ENCODE measurements around the gene SAMD1. TPM values are rescaled to one million over a fixed set of nuclear protein-coding genes. Genes with fewer than 3 reads are reported as not detected.

Gene SAMD1
- total RNA-seq, 1 donor from 2014 or later = 19.1 TPM

DNA sequence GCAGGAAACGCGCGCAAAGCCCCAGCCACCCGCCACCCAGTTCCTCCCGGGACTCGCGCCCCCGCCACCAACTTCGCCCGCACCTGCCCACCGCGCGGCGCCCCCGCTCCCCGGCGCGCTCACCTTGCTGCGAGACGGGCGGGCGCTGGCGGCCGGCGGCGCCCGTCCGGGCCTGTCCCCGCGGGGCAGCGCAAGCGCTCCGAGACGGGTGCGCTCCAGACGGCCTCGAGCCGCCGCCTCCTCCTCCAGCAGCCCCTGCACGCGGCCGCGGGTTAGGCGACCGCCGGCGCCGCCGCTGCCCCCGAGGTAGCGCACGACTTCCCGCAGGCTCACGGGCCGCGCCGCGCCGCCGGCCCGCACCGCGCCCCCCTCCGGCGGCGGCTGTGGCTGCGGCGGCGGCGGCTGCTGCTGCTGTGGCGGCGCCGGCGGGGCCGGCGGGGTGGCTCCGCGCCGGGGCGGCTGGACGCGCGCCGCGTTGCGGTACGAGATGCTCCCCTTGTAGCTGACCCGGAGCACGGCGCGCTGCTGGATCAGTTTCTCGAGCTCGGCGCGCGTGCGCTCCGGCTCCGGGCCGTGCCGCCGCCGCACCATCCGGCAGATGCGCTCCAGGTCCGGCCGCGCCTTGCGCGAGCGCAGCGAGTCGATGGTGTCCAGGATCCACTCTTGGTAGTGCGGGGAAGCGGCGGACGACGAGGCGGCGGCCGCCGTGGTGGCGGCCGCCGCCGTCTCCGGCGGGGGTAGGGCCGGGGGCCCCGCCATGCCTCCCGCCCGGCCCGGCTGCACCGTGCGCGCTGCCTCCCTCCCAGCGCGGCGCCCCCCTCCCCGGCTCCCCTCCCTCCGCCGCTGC, 666 bp downstream of the SAMD1 start:
- DNase-seq (ENCODE audit: low spot score) (peak; percentile 62), ATAC-seq (peak; percentile 16)

- DNase-seq (ENCODE audit: low spot score) (no peak), ATAC-seq (no peak)
Measured at GRCh38 chr19:14089412-14089661, 1.2 kb downstream of the SAMD1 start.

DNA sequence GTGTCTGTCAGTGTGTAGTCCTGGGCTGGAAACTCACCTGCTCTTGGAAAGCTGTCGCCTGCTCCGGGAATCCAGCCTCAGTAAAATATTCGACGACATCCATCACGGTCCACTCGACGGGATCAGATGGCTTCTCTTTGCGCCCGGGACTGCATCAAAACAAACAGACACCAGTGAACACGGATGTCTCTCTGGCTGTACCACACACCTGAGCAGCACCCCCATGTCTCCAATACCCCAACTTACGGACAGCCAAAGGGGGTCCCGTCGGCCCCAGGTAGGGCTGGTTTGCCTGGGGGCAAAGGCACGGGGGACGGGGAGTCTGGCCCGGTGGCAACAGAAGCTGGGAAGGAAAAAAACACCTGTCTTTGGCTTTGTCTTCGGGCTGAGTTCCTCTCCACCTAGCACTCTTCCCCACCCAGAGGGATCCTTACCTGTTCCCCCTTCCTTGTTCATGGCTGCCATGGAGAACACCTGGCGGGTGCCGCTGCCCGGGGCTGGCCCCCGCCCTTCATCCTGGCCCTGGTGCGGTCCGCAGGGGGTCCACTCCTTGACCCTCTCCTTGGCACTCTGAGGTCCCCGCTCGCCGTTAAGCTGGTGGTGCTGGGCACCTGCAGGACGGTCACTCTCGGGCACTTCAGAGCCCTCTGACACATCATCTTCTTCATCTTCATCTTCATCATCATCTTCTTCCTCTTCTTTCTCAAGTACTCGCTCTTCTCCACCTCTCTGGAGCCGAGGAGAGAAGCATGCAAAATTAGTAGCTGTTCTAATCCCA, 1.7 kb downstream of the SAMD1 start:
- DNase-seq (ENCODE audit: low spot score) (no peak), ATAC-seq (no peak)

DNA sequence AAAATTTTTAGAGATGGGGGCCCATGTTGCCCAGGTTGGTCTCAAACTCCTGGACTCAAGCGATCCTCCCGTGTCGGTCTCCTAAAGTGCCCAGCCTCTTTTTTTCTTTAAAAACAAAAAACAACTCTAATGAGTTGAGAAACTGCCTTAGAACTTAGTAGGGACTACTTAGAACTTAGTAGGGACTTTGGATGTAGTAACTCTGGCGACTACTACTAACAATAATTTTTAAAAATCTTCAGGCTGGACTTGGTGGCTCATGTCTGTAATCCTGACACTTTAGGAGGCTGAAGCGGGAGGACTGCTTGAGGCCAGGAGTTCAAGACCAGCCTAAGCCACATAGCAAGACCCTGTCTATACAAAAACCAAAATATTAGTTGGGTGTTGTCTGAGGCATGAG, 4.5 kb downstream of the SAMD1 start:
- ATAC-seq (no peak), DNase-seq (ENCODE audit: low spot score) (no peak)

DNA sequence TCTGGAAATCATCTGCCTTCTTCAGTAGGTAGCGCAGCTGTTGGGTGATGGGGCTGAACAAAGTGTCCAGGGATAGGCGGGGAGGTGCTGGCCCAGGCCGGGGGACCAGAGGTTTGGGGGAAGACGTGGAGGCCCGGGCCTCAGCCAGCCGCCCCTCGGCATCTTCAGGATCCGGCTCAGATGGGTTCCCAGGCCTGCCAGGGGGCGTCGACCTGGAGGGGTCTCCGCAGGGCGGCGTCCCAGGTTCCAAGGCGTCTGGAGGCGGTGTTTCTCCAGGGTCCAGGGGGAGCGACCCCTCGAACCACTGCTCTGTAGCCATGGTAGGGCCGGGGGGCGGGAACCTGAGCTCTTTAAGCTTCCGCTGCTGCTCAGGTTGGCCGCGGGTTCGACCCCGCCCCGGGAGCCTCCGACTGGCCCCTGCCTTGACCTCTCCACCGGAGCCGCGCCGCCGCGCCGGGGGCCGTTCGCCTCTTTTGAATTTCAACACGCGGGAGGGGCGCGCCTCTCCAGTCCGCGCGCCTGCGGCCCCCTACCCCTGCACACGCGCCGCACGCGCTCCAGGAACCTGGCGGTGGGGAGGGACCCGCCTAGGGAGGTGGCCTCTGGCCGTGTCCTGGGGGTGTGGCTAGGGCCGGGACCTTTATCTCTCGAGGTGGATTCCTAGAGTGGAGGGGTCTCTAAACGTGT, 5.1 kb downstream of the SAMD1 start, which contains the start of gene C19orf67:
TSS of gene C19orf67 (minus strand) at position 475 of the 687 bp plus-strand sequence. CDS start at position 319, 156 bp downstream.
- ATAC-seq (no peak), DNase-seq (ENCODE audit: low spot score) (no peak)

- DNase-seq (ENCODE audit: low spot score) = no peak
Measured at GRCh38 chr19:14082675-14082960, 7.9 kb downstream of the SAMD1 start.

GRCh38 chr19:14081797-14082674, 8.5 kb downstream of the SAMD1 start:
- DNase-seq (ENCODE audit: low spot score) (no peak), ATAC-seq (peak; percentile 11)

More at GRCh38 chr19:14082675-14082960, 7.9 kb downstream of the SAMD1 start:
- no peak for ATAC-seq

- DNase-seq (ENCODE audit: low spot score) (peak; percentile 100), ATAC-seq (peak; percentile 92)
Measured at GRCh38 chr19:14080887-14081796, 9.4 kb downstream of the SAMD1 start.

DNA sequence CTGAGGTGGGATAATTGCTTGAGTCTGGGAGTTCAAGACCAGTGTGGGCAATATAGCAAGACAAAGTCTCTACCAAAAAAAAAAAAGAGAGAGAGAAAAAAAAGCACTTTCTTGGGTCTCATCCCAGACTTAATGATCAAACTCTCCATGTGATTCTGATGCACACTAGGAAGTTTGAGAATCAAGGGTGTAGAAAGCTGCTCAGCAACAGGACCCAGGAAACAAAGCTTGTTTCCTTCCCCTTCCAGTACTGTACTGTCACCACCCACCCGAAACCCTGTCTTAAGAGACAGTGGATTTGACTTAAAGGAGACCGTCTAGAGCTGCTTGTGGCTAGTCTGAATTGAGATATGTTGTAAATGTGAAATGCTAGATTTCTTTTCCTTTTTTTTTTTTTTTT, 12.1 kb downstream of the SAMD1 start:
- ATAC-seq (no peak), DNase-seq (ENCODE audit: low spot score) (no peak)

DNA sequence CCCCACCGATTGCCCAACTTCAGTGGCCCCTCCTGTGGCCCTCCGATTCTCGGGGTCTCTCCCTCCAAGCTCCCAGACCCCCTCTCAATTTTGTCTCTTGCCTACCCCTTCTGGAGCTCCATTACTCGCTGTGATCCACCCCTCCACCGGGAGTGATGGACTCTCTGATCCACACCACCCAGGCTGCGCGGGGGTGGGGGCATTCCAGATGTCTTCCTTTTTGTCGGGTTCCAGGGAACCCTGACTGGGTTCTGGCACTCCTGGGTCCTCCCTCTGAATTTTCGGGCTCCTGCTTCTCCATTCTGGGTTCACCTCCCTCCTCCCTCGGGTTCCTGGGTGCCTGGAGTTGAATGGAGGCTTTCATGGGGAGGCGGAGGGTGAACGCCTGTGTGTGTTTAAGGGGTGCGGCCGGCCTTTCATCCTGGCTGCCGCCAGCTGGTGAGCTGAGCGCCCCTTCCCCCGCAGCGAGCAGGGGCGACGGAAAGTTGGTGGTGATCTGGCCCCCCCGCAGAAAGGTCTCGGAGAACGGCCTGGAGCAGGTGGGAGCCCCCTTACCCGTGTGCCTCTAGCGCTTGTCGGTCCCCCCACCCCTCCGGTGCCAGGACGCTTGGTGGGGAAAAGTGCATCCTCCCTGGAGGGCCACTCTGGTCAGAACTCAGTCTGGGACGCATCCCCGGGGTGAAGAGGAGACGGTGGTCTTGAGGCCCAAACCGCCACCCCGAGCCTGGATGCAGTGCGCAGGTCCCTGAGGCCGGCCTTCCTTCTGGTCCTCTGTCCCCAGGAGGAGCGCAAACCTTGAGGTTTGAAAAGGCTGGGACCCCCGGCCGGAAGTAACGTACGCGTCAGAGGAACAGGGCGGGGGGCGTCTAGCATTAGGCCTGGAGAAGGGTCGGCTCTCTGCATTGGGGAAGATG, 16.4 kb downstream of the SAMD1 start:
- no peak for DNase-seq (ENCODE audit: low spot score)

DNA sequence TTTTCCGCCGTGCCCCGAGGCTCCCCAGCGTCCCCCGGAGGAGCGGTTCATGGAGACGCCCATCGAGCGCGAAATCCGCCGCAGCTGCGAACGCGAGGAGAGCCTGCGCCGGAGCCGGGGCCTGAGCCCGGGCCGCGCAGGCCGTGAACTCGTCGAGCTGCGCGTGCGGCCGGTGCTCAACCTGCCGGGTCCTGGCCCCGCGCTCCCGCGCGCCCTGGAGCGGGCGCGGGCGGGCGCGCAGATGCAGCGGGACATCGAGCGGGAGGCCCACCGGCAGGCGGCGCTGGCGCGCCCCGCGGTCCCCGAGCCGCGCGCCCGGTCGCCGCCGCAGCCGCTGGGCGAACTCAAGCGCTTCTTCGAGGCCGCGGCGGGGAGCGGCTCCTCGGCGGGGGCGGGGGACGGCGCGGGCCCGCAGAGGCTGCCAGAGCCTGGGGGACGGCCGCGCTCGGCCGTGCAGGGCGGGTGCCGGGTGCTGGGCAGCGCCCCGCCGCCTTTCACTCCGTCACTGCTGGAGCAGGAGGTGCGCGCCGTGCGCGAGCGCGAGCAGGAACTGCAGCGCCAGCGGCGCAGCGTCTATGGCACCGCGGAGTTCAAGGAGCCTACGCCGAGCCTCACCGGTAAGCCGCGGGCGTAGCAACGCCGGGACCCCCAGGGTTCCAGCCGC, 17.2 kb downstream of the SAMD1 start:
- ATAC-seq (peak; percentile 65), DNase-seq (ENCODE audit: low spot score) (peak; percentile 81)

More for the DNA sequence above, 16.4 kb downstream of the SAMD1 start:
- ATAC-seq = no peak

DNA sequence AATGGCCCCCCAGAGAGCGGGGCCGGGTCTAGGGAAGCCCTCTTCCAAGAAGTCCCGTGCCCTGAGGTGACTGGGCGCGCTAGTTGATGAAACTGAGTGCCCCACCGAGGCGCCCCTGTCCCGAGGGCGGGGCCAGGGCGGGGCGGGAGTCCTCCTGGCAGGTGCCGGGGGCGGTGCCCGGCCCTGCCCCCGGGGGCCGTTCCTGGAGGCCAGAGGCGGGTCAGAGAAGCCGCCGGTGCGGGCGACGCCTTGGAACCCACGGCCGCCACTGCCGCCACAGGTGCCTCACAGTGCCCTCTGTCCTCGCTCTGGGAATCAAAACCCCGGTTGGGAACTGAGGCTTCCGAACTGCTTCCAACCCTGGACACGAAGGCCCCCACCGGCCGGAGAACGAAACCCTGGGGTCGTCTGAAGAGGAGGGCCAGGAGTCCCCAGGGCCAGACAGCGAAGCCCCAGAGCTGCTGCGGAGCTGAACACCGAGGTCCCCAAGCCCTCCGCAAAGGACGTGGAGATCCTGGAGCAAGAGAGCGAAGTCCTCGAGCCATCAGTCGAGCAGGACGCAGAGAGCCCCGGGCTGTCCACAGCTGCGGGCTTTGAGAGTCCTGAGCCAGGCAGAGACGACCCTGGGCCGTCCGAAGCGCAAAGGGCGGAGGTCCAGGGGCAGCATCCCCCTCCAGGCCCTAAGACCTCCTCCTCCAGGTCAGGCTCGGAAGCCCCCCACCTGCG, 17.9 kb downstream of the SAMD1 start, which contains the start of gene MISP3:
TSS of gene MISP3 (plus strand) at position 252 of the 726 bp plus-strand sequence. CDS start 524 bp downstream, outside the sequence.
- ATAC-seq (peak; percentile 80), DNase-seq (ENCODE audit: low spot score) (peak; percentile 92)

- ATAC-seq = no peak
- no peak for DNase-seq (ENCODE audit: low spot score)
Measured at GRCh38 chr19:14070268-14071050, 20.1 kb downstream of the SAMD1 start.

GRCh38 chr19:14066134-14066533, 24.4 kb downstream of the SAMD1 start:
- DNase-seq (ENCODE audit: low spot score) = no peak
- ATAC-seq = no peak

GRCh38 chr19:14063105-14063504, 27.4 kb downstream of the SAMD1 start:
- DNase-seq (ENCODE audit: low spot score) (no peak), ATAC-seq (no peak)

DNA sequence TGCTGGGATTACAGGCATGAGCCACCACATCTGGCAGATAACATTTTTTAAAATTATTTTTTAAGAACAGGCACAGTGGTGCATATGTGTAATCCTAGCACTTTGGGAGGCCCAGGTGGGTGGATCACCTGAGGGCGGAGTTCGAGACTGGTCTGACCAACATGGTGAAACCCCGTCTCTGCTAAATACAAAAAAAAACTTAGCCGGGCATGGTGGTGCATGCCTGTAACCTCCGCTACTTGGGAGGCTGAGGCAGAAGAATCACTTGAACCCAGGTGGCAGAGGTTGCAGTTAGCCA, 28.0 kb downstream of the SAMD1 start:
- ATAC-seq = no peak
- no peak for DNase-seq (ENCODE audit: low spot score)

All from left lobe of liver (tissue), 2 donors.